ENCODE results near the gene LIMS2. TPM values are rescaled to one million over a fixed set of nuclear protein-coding genes. Genes with fewer than 3 reads are reported as not detected.

LIMS2 gene
- total and polyA plus RNA-seq, 12 donors: 148 to 687 (median 160) TPM

DNA sequence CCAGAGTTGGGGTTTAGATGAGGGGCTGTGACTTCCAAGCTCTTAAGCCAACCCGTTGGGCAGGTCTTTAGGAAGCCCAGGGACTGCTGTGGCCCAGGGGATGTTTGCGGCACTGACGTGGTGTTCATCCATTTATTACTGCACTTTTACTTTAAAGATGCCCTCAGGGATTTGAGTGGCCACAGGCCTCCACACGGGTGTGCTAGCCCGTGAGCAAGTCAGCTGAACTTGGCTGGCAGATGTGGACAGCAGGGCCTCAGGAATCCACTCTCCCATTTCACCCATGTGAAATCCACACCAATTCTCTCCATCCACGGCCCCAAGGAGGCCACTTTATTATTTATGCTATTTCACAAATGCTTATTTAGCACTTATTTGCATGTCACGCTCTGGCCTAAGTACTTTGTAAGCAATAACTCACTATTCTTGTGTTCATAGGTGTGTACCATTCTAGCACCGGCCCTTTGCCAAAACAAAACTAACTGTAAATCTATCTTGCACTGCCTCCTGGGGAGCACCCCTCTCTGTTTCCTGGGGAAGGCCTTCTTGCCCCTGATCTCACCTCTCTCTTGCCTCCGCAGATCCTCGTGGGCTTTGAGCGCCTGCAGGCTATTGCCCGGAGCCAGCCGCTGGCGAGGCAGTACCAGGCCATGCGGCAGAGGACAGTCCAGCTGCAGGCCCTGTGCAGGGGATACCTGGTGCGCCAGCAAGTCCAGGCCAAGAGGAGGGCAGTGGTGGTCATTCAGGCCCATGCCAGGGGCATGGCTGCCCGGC lies 68.5 kb downstream of the LIMS2 start:
- H3K4me3 ChIP-seq: no peak overlapping the region
- no peak overlapping the region for H3K27ac ChIP-seq
- no peaks in the 10 kb centered on the region for H3K4me1 ChIP-seq
- DNase-seq (no peak), ATAC-seq (no peak)
- WGBS, 2 donors: 92 to 94% methylated on average over 17 of the region's 17 CpGs
- H3K27me3 ChIP-seq: no peaks in the 10 kb centered on the region
- intact Hi-C loops (cut with DNase I): no loop called here
- H3K36me3 ChIP-seq: no peaks in the 10 kb centered on the region
- no peak for TF ChIP-seq CTCF (IDR thresholded peaks at IDR 0.05)
- peaks cover 0 to 25% (median 4%) of the 10 kb centered on the region in 11 donors for H3K9me3 ChIP-seq

DNA sequence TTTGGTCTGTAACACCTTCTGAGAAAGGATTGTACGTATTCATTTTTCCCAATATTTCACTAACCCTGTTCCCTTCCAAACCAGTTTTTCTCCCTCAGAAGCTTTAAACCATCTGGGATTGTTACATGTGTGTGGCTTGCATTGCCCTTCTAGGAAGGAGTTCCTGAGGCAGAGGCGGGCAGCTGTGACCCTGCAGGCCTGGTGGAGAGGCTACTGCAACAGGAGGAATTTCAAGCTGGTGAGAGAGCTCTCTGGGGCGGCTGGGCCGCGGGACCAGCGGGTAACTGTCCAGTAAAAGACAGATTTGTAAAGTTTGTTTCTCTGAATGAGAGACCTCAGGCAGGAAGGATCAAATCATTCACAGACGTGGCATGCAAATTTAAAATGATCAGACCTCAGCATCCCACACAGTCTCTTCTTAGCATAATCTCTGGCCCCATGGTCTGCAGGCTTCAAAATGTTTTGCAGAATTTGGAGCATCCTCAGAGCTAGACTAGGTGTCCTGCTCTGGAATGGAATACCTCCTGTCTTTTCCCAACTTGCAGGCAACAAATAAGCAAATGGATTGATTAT lies 69.6 kb downstream of the LIMS2 start:
- 94% methylated on average over 7 of the region's 7 CpGs for WGBS, 2 donors
- peaks cover 0 to 17% (median 4%) of the 10 kb centered on the region in 11 donors for H3K9me3 ChIP-seq
- intact Hi-C loops (cut with DNase I): no loop called here
- no peak overlapping the region for H3K4me3 ChIP-seq
- H3K27me3 ChIP-seq: no peaks in the 10 kb centered on the region
- no peak for TF ChIP-seq CTCF (IDR thresholded peaks at IDR 0.05)
- no peak for ATAC-seq
- H3K27ac ChIP-seq: no peak overlapping the region
- no peak for DNase-seq
- no peaks in the 10 kb centered on the region for H3K4me1 ChIP-seq
- H3K36me3 ChIP-seq: no peaks in the 10 kb centered on the region

DNA sequence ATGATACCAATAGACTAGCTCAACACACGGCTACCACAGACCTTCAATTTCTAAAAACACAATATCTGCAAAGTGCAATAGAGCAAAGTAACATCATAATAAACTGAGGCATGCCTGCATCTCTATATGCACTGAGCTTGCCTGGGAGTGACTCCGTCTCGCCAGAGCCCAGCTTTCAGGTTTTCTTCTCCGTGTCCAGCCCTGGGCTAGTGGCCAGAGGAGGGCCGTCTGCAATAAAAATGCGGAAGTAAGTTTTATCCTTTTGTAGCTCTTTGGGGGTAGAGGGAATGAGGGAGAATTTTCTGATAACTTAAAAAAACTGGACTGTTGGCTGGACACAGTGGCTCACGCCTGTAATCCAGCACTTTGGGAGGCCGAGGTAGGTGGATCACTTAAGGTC lies 70.3 kb downstream of the LIMS2 start:
- Histone ChIP-seq H3K4me1 (no peaks in the 10 kb centered on the region), H3K4me3 (no peak overlapping the region), H3K9me3 (peaks cover 0 to 13% (median 4%) of the 10 kb centered on the region in 11 donors), H3K36me3 (no peaks in the 10 kb centered on the region), H3K27ac (no peak overlapping the region), H3K27me3 (no peaks in the 10 kb centered on the region)
- TF ChIP-seq CTCF (IDR thresholded peaks at IDR 0.05): no peak
- intact Hi-C loops (cut with DNase I): loop anchor here in 2 of 10 donors (5.0 kb wide), 2 partner anchors 72 to 77 kb away; partner anchors contain the start of gene LIMS2 (in 1 of the 2)
- ATAC-seq (no peak), DNase-seq (no peak)
- WGBS, 2 donors: 88 to 90% methylated on average over 8 of the region's 8 CpGs

GRCh38 chr2:127599211-127599610 lies 76.1 kb downstream of the LIMS2 start:
- intact Hi-C loops (cut with DNase I): loop anchor here in 1 of 10 donors (10.0 kb wide), 1 partner anchor 96 kb away; no protein-coding TSS in a partner anchor
- Histone ChIP-seq H3K36me3 (no peaks in the 10 kb centered on the region), H3K27ac (no peak overlapping the region), H3K27me3 (no peaks in the 10 kb centered on the region), H3K4me3 (no peak overlapping the region), H3K4me1 (no peaks in the 10 kb centered on the region), H3K9me3 (peaks cover 0 to 18% (median 4%) of the 10 kb centered on the region in 11 donors)
- no peak for DNase-seq
- ATAC-seq: no peak
- no peak for TF ChIP-seq CTCF (IDR thresholded peaks at IDR 0.05)
- WGBS, 2 donors: 61 to 69% methylated on average over 3 of the region's 3 CpGs

Data from heart right ventricle (tissue), 16 donors.